Muscle layer of colon (tissue), 2 donors: ENCODE results near the gene DMGDH.
A peak's percentile ranks its signal among the peaks of the same experiment; 100 is the strongest.
"Not testable (repeated sequence)": the region's sequence is repeated elsewhere in the genome, so short reads cannot be mapped to it uniquely, and the experiment has no call there.

Experiments used
- H3K27ac ChIP-seq: one replicate; pipeline ENCODE4 v1.7.0; 2013; ENCODE audit warnings: low read depth, mild to moderate bottlenecking, low read length, moderate library complexity
- H3K27me3 ChIP-seq, 2 donors: one replicate each; pipeline ENCODE4 v1.7.0; 2013; ENCODE audit warnings: low read length in 2 of 2, mild to moderate bottlenecking in 2 of 2; ENCODE audit not compliant: insufficient read depth in 2 of 2, control insufficient read depth in 1 of 2
- H3K36me3 ChIP-seq: one replicate; pipeline ENCODE4 v1.7.0; 2013; ENCODE audit warnings: mild to moderate bottlenecking, low read length; ENCODE audit not compliant: insufficient read depth
- H3K4me1 ChIP-seq: one replicate; pipeline ENCODE4 v1.7.0; 2013; ENCODE audit warnings: mild to moderate bottlenecking, low read length; ENCODE audit not compliant: insufficient read depth
- H3K4me3 ChIP-seq, 2 donors: one replicate each; pipeline ENCODE4 v1.7.0; 2013; ENCODE audit warnings: low read length in 2 of 2, low read depth in 1 of 2, mild to moderate bottlenecking in 1 of 2, moderate library complexity in 1 of 2
- H3K9ac ChIP-seq: one replicate; pipeline ENCODE4 v1.7.0; 2013; ENCODE audit warnings: low read length
- H3K9me3 ChIP-seq: one replicate; pipeline ENCODE4 v1.7.0; 2013; ENCODE audit warnings: mild to moderate bottlenecking, low read length
- donor health status: abdominal sarcoma.
- donor health status: Adenocarcinoma of cecum.

The DMGDH gene

GRCh38 chr5:78984439-78985115 lies 84.9 kb downstream of the DMGDH start:
- Histone ChIP-seq H3K4me1 (peaks cover 20% of the 10 kb centered on the region), H3K9me3 (no peaks in the 10 kb centered on the region), H3K4me3 (peak overlapping the region; percentile 54 to 73), H3K27ac (peak overlapping the region; percentile 89), H3K9ac (peak overlapping the region; percentile 76), H3K36me3 (no peaks in the 10 kb centered on the region), H3K27me3 (no peaks in the 10 kb centered on the region)

- Histone ChIP-seq H3K27me3 (no peaks in the 10 kb centered on the region), H3K36me3 (no peaks in the 10 kb centered on the region), H3K9me3 (no peaks in the 10 kb centered on the region), H3K27ac (peak overlapping the region; percentile 89), H3K4me3 (peak overlapping the region; percentile 54 to 73), H3K9ac (peak overlapping the region; percentile 25), H3K4me1 (peaks cover 20% of the 10 kb centered on the region)
Observed at GRCh38 chr5:78983601-78984438, 85.7 kb downstream of the DMGDH start.

- H3K27ac ChIP-seq, result peak overlapping the region; percentile 89
- not testable (repeated sequence) for H3K9ac ChIP-seq, H3K27me3 ChIP-seq, H3K36me3 ChIP-seq, H3K9me3 ChIP-seq
- H3K4me1 ChIP-seq, result peaks cover 20% of the 10 kb centered on the region
- H3K4me3 ChIP-seq, result peak overlapping the region in 1 of 2 donors; percentile 54
Observed at GRCh38 chr5:78983194-78983593, 86.3 kb downstream of the DMGDH start.

GRCh38 chr5:78979909-78980308 lies 89.6 kb downstream of the DMGDH start:
- Histone ChIP-seq H3K9ac (no peak overlapping the region), H3K36me3 (no peaks in the 10 kb centered on the region), H3K4me1 (peaks cover 15% of the 10 kb centered on the region), H3K27ac (no peak overlapping the region), H3K4me3 (no peak overlapping the region), H3K9me3 (no peaks in the 10 kb centered on the region), H3K27me3 (no peaks in the 10 kb centered on the region)

- H3K27ac ChIP-seq, result no peak overlapping the region
- H3K27me3 ChIP-seq, result no peaks in the 10 kb centered on the region
- H3K9me3 ChIP-seq, result no peaks in the 10 kb centered on the region
- H3K4me3 ChIP-seq, result no peak overlapping the region
- H3K36me3 ChIP-seq, result no peaks in the 10 kb centered on the region
- H3K4me1 ChIP-seq, result peaks cover 21% of the 10 kb centered on the region
- H3K9ac ChIP-seq, result no peak overlapping the region
Observed at GRCh38 chr5:78979117-78979742, 90.2 kb downstream of the DMGDH start.

GRCh38 chr5:78975035-78975434 lies 94.4 kb downstream of the DMGDH start:
- Histone ChIP-seq H3K9me3 (no peaks in the 10 kb centered on the region), H3K4me3 (no peak overlapping the region), H3K4me1 (peaks cover 29% of the 10 kb centered on the region), H3K27me3 (no peaks in the 10 kb centered on the region), H3K9ac (no peak overlapping the region), H3K36me3 (no peaks in the 10 kb centered on the region), H3K27ac (no peak overlapping the region)

GRCh38 chr5:78974601-78975000 lies 94.9 kb downstream of the DMGDH start:
- Histone ChIP-seq H3K4me1 (peaks cover 29% of the 10 kb centered on the region), H3K9ac (no peak overlapping the region), H3K4me3 (no peak overlapping the region), H3K27ac (no peak overlapping the region), H3K27me3 (no peaks in the 10 kb centered on the region), H3K36me3 (no peaks in the 10 kb centered on the region), H3K9me3 (no peaks in the 10 kb centered on the region)

GRCh38 chr5:78974011-78974410 lies 95.5 kb downstream of the DMGDH start:
- Histone ChIP-seq H3K9me3 (no peaks in the 10 kb centered on the region), H3K36me3 (no peaks in the 10 kb centered on the region), H3K27ac (peak overlapping the region; percentile 19), H3K4me3 (no peak overlapping the region), H3K9ac (no peak overlapping the region), H3K4me1 (peaks cover 29% of the 10 kb centered on the region), H3K27me3 (no peaks in the 10 kb centered on the region)

GRCh38 chr5:78972654-78973428 lies 96.6 kb downstream of the DMGDH start:
- Histone ChIP-seq H3K4me3 (no peak overlapping the region), H3K36me3 (no peaks in the 10 kb centered on the region), H3K9ac (no peak overlapping the region), H3K4me1 (peaks cover 29% of the 10 kb centered on the region), H3K27me3 (no peaks in the 10 kb centered on the region), H3K27ac (no peak overlapping the region), H3K9me3 (no peaks in the 10 kb centered on the region)

- no peak overlapping the region for H3K9ac ChIP-seq
- no peaks in the 10 kb centered on the region for H3K36me3 ChIP-seq
- no peaks in the 10 kb centered on the region for H3K27me3 ChIP-seq
Observed at GRCh38 chr5:78971998-78972397, 97.5 kb downstream of the DMGDH start.

GRCh38 chr5:78968781-78969180 lies 100.7 kb downstream of the DMGDH start:
- Histone ChIP-seq H3K4me1 (peaks cover 18% of the 10 kb centered on the region), H3K9ac (no peak overlapping the region)

More at GRCh38 chr5:78971998-78972397, 97.5 kb downstream of the DMGDH start:
- Histone ChIP-seq H3K9me3 (no peaks in the 10 kb centered on the region), H3K4me1 (peaks cover 29% of the 10 kb centered on the region), H3K4me3 (no peak overlapping the region), H3K27ac (peak overlapping the region; percentile 9)

More at GRCh38 chr5:78968781-78969180, 100.7 kb downstream of the DMGDH start:
- Histone ChIP-seq H3K9me3 (no peaks in the 10 kb centered on the region), H3K27me3 (no peaks in the 10 kb centered on the region), H3K36me3 (no peaks in the 10 kb centered on the region), H3K27ac (no peak overlapping the region), H3K4me3 (no peak overlapping the region)
